Neural progenitor cell (in vitro differentiated cells): Measurements from ENCODE around the gene DCAF5. TPM values are rescaled to one million over a fixed set of nuclear protein-coding genes. Genes with fewer than 3 reads are reported as not detected.
A peak's percentile ranks its signal among the peaks of the same experiment; 100 is the strongest.

Experiments used
- DNase-seq: peaks from one replicate; pipeline ENCODE4 v3.0.0-alpha.2; 2016; ENCODE audit warnings: low spot score
- H2AFZ ChIP-seq: fragments of 200-600 bp; sonication (generic); replicated peaks from 2 replicates; pipeline ENCODE4 v1.6.1; 2016; ENCODE audit warnings: antibody characterized with exemption
- H3F3A ChIP-seq: fragments of 200-600 bp; sonication (generic); 2 replicates; pipeline ENCODE4 v1.6.1; 2016; ENCODE audit warnings: antibody characterized with exemption, low read depth
- H3K27ac ChIP-seq: fragments of 200-600 bp; sonication (generic); 2 replicates; pipeline ENCODE4 v1.5.1; 2016; ENCODE audit warnings: mild to moderate bottlenecking
- H3K27me3 ChIP-seq: fragments of 200-600 bp; sonication (generic); 2 replicates; pipeline ENCODE4 v1.6.1; 2016; ENCODE audit warnings: mild to moderate bottlenecking, moderate library complexity
- H3K36me3 ChIP-seq: fragments of 200-600 bp; sonication (generic); 2 replicates; pipeline ENCODE4 v1.5.1; 2016
- H3K4me1 ChIP-seq: fragments of 200-600 bp; sonication (generic); 2 replicates; pipeline ENCODE4 v1.6.1; 2016; ENCODE audit warnings: mixed run types
- H3K4me2 ChIP-seq: fragments of 200-600 bp; sonication (generic); 2 replicates; pipeline ENCODE4 v1.6.1; 2016
- H3K4me3 ChIP-seq: fragments of 200-600 bp; sonication (generic); 2 replicates; pipeline ENCODE4 v1.5.1; 2016
- H3K79me2 ChIP-seq: fragments of 200-600 bp; sonication (generic); 2 replicates; pipeline ENCODE4 v1.6.1; 2016; ENCODE audit warnings: low read depth
- H3K9ac ChIP-seq: fragments of 200-600 bp; sonication (generic); 2 replicates; pipeline ENCODE4 v1.6.1; 2016
- H3K9me3 ChIP-seq: fragments of 200-600 bp; sonication (generic); 2 replicates; pipeline ENCODE4 v1.5.1; 2016; ENCODE audit warnings: low read depth
- H4K20me1 ChIP-seq: fragments of 200-600 bp; sonication (generic); 2 replicates; pipeline ENCODE4 v1.6.1; 2016; ENCODE audit warnings: low read depth
- H3K27ac Mint-ChIP-seq: 3 replicates; pipeline ENCODE4 v1.8.0; 2021; ENCODE audit warnings: mixed read lengths
- H3K27me3 Mint-ChIP-seq: 2 replicates; pipeline ENCODE4 v1.8.0; 2022; ENCODE audit warnings: low read depth, mild to moderate bottlenecking, inconsistent platforms, moderate library complexity, mixed read lengths; ENCODE audit not compliant: insufficient read depth
- H3K36me3 Mint-ChIP-seq: 3 replicates; pipeline ENCODE4 v1.8.0; 2021; ENCODE audit warnings: mixed read lengths
- H3K4me1 Mint-ChIP-seq: 3 replicates; pipeline ENCODE4 v1.8.0; 2021; ENCODE audit warnings: mixed read lengths
- H3K4me3 Mint-ChIP-seq: 3 replicates; pipeline ENCODE4 v1.8.0; 2021; ENCODE audit warnings: mild to moderate bottlenecking, moderate library complexity, mixed read lengths
- H3K9me3 Mint-ChIP-seq: 3 replicates; pipeline ENCODE4 v1.8.0; 2020; ENCODE audit warnings: mixed read lengths
- CTCF ChIP-seq: fragments of 200-600 bp; sonication (generic); IDR thresholded peaks from 2 replicates; pipeline ENCODE4 v1.5.1; 2017; ENCODE audit warnings: antibody characterized with exemption, mild to moderate bottlenecking
- EZH2 ChIP-seq: fragments of 200-600 bp; sonication (generic); IDR thresholded peaks from 2 replicates; pipeline ENCODE4 v1.6.1; 2017; ENCODE audit warnings: antibody characterized with exemption, mild to moderate bottlenecking, moderate library complexity
- EZH2phosphoT487 ChIP-seq: fragments of 200-600 bp; sonication (generic); IDR thresholded peaks from 2 replicates; pipeline ENCODE4 v1.6.1; 2017; ENCODE audit warnings: antibody characterized with exemption
- total RNA-seq: library from RNA; depleted of rRNA; stranded (reverse); fragments of >200 nt; gene quantifications from 2 replicates; pipeline ENCODE4 v1.2.3, GENCODE V29; 2015; ENCODE audit warnings: low replicate concordance

Gene DCAF5
- total RNA-seq, 1 donor from 2014 or later: 22.4 TPM

GRCh38 chr14:69153873-69154270 lies 953 bp upstream of the DCAF5 start:
- H3F3A ChIP-seq: peaks cover 50% of the 10 kb centered on the region
- H3K79me2 ChIP-seq: peaks cover 25% of the 10 kb centered on the region
- peak; percentile 36 for DNase-seq
- TF ChIP-seq EZH2phosphoT487: no peak
- TF ChIP-seq CTCF: no peak
- no peak for TF ChIP-seq EZH2
- Mint-ChIP-seq H3K36me3 (peaks cover 5% of the 10 kb centered on the region), H3K27me3 (peaks cover 5% of the 10 kb centered on the region), H3K4me3 (peak overlapping the region; percentile 89), H3K27ac (peak overlapping the region; percentile 50), H3K9me3 (no peaks in the 10 kb centered on the region), H3K4me1 (peaks cover 31% of the 10 kb centered on the region)
- no peak overlapping the region for H3K27ac ChIP-seq
- no peaks in the 10 kb centered on the region for H3K9me3 ChIP-seq
- H3K4me2 ChIP-seq: peak overlapping the region; percentile 96
- peak overlapping the region; percentile 93 for H2AFZ ChIP-seq
- H3K36me3 ChIP-seq: no peaks in the 10 kb centered on the region
- peaks cover 22% of the 10 kb centered on the region for H3K4me1 ChIP-seq
- no peak overlapping the region for H3K9ac ChIP-seq
- peak overlapping the region; percentile 91 for H3K4me3 ChIP-seq
- H3K27me3 ChIP-seq: peaks cover 14% of the 10 kb centered on the region
- H4K20me1 ChIP-seq: peaks cover 14% of the 10 kb centered on the region

GRCh38 chr14:69153152-69153872 lies 393 bp upstream of the DCAF5 start:
- TF ChIP-seq EZH2: peak; percentile 44
- no peak for TF ChIP-seq CTCF
- peak; percentile 54 for TF ChIP-seq EZH2phosphoT487
- Mint-ChIP-seq H3K27ac (peak overlapping the region; percentile 50), H3K27me3 (peaks cover 5% of the 10 kb centered on the region), H3K9me3 (no peaks in the 10 kb centered on the region), H3K4me3 (peak overlapping the region; percentile 96), H3K36me3 (peaks cover 9% of the 10 kb centered on the region), H3K4me1 (peaks cover 31% of the 10 kb centered on the region)
- H3K36me3 ChIP-seq: no peaks in the 10 kb centered on the region
- H3K4me1 ChIP-seq: peaks cover 22% of the 10 kb centered on the region
- DNase-seq: peak; percentile 74
- no peaks in the 10 kb centered on the region for H3K9me3 ChIP-seq
- H3K4me3 ChIP-seq: peak overlapping the region; percentile 91
- H4K20me1 ChIP-seq: peaks cover 17% of the 10 kb centered on the region
- peaks cover 14% of the 10 kb centered on the region for H3K27me3 ChIP-seq
- H3K79me2 ChIP-seq: peaks cover 30% of the 10 kb centered on the region
- peaks cover 50% of the 10 kb centered on the region for H3F3A ChIP-seq
- peak overlapping the region; percentile 35 for H3K27ac ChIP-seq
- peak overlapping the region; percentile 96 for H3K4me2 ChIP-seq
- no peak overlapping the region for H3K9ac ChIP-seq
- H2AFZ ChIP-seq: peak overlapping the region; percentile 93

GRCh38 chr14:69152181-69152901 lies 578 bp downstream of the DCAF5 start:
- peak overlapping the region; percentile 65 for H2AFZ ChIP-seq

More at GRCh38 chr14:69152181-69152901, 578 bp downstream of the DCAF5 start:
- Mint-ChIP-seq H3K4me1 (peaks cover 31% of the 10 kb centered on the region), H3K9me3 (no peaks in the 10 kb centered on the region), H3K4me3 (peak overlapping the region; percentile 96), H3K36me3 (peaks cover 14% of the 10 kb centered on the region), H3K27ac (peak overlapping the region; percentile 90), H3K27me3 (peaks cover 5% of the 10 kb centered on the region)
- TF ChIP-seq EZH2: no peak
- no peak for TF ChIP-seq CTCF
- TF ChIP-seq EZH2phosphoT487: no peak
- peak overlapping the region; percentile 91 for H3K4me3 ChIP-seq
- peaks cover 22% of the 10 kb centered on the region for H3K4me1 ChIP-seq
- peak overlapping the region; percentile 72 for H3K27ac ChIP-seq
- H3K9me3 ChIP-seq: no peaks in the 10 kb centered on the region
- H4K20me1 ChIP-seq: peaks cover 26% of the 10 kb centered on the region
- peaks cover 38% of the 10 kb centered on the region for H3K79me2 ChIP-seq
- H3F3A ChIP-seq: peaks cover 50% of the 10 kb centered on the region
- peak overlapping the region; percentile 76 for H3K9ac ChIP-seq
- peaks cover 14% of the 10 kb centered on the region for H3K27me3 ChIP-seq
- DNase-seq: peak; percentile 70
- peak overlapping the region; percentile 96 for H3K4me2 ChIP-seq
- H3K36me3 ChIP-seq: no peaks in the 10 kb centered on the region
